NOMO-1 treated with dmso at 0.1 percent for 144 hours (cell line): Measurements from ENCODE around the gene TUB.

Experiments
- DNase-seq: peaks from one replicate; lab custom pipeline; 2025; ENCODE audit not compliant: unreplicated experiment; lab: John Stamatoyannopoulos, UW

Gene TUB

GRCh38 chr11:8043756-8044155 is 37.3 kb upstream of the TUB start:
- no peak for DNase-seq

- no peak for DNase-seq
These were observed 35.2 kb upstream of the TUB start for GRCh38 chr11:8045839-8046238.

GRCh38 chr11:8047382-8047781 is 33.6 kb upstream of the TUB start:
- no peak for DNase-seq

GRCh38 chr11:8049084-8049483 is 31.9 kb upstream of the TUB start:
- no peak for DNase-seq

GRCh38 chr11:8055091-8055835 is 25.7 kb upstream of the TUB start:
- DNase-seq, result no peak

- DNase-seq, result no peak
These were observed 25.0 kb upstream of the TUB start for GRCh38 chr11:8055836-8056526.

- no peak for DNase-seq
These were observed 24.1 kb upstream of the TUB start for GRCh38 chr11:8056810-8057463.

GRCh38 chr11:8058216-8058615 is 22.8 kb upstream of the TUB start:
- no peak for DNase-seq

GRCh38 chr11:8059030-8059429 is 22.0 kb upstream of the TUB start:
- DNase-seq, result no peak

- no peak for DNase-seq
These were observed 21.4 kb upstream of the TUB start for GRCh38 chr11:8059571-8060011.

- no peak for DNase-seq
These were observed 20.8 kb upstream of the TUB start for GRCh38 chr11:8060146-8060719.

GRCh38 chr11:8060801-8061554 is 20.0 kb upstream of the TUB start:
- no peak for DNase-seq

- DNase-seq, result no peak
These were observed 19.2 kb upstream of the TUB start for GRCh38 chr11:8061555-8062428.

- DNase-seq, result no peak
These were observed 18.2 kb upstream of the TUB start for GRCh38 chr11:8062781-8063257.

- no peak for DNase-seq
These were observed 17.7 kb upstream of the TUB start for GRCh38 chr11:8063324-8063723.

- no peak for DNase-seq
These were observed 16.0 kb upstream of the TUB start for GRCh38 chr11:8065031-8065430.

GRCh38 chr11:8066036-8066910 is 14.7 kb upstream of the TUB start:
- no peak for DNase-seq

GRCh38 chr11:8066911-8067455 is 14.0 kb upstream of the TUB start:
- no peak for DNase-seq

GRCh38 chr11:8067567-8067928 is 13.5 kb upstream of the TUB start:
- no peak for DNase-seq
